Posterior cingulate gyrus (tissue), 11 donors: ENCODE measurements around the gene RSPRY1.

ENCODE experiments used
- DNase-seq, 10 donors: peaks; one replicate each; pipeline versions ENCODE4 v3.0.0 to v3.0.0-alpha.2; 2020 to 2021; ENCODE audit warnings: mixed read lengths in 3 of 10
- intact Hi-C: fragments of 100-400 bp; cut with DNase I; formaldehyde crosslinking; loops from one replicate; pipeline ENCODE4 v1.15.1; 2023

Gene RSPRY1

DNA sequence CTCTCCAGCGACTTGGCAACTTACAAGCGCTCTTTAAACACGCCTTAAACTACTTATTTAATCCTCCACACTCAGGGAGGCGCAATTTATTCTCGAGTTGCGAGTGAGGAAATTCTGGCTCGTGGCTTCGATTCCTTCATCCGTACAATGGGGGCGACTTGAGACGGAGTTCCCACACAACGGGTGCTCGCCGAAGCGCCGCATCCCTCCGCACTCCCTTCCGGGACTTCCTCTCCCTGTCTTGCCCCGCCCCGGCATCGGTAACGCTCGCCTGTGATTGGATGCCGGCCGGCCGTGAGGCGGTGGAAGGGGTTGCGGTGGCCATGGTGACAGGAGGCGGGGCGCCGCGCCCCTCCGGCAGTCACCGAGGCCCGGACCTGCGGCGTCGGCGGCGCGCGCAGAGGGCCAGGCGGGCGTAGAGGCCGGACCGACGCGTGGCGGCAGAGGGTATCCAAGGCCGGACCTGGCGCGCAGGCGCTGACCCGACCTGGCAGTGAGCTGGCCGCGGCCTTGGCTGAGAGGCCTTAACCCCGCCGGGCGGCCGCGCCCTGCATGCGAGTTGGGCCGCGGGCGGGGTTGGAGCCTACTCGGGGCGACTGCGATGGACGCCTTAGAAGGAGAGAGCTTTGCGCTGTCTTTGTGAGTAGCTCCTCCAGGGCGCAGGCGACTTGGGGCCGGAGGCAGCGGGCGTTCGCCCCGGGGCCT, 58.8 kb downstream of the RSPRY1 start, which contains the start of gene ARL2BP:
TSS of gene ARL2BP (plus strand) at position 493 of the 705 bp plus-strand sequence. CDS start at position 602, 109 bp downstream.
- intact Hi-C loops: loop anchor here (1.0 to 2.0 kb wide), 2 partner anchors 54 to 58 kb away; partner anchors contain the start of genes PSME3IP1 and RSPRY1
- peak; percentile 97 to 100 (median 99) for DNase-seq

DNA sequence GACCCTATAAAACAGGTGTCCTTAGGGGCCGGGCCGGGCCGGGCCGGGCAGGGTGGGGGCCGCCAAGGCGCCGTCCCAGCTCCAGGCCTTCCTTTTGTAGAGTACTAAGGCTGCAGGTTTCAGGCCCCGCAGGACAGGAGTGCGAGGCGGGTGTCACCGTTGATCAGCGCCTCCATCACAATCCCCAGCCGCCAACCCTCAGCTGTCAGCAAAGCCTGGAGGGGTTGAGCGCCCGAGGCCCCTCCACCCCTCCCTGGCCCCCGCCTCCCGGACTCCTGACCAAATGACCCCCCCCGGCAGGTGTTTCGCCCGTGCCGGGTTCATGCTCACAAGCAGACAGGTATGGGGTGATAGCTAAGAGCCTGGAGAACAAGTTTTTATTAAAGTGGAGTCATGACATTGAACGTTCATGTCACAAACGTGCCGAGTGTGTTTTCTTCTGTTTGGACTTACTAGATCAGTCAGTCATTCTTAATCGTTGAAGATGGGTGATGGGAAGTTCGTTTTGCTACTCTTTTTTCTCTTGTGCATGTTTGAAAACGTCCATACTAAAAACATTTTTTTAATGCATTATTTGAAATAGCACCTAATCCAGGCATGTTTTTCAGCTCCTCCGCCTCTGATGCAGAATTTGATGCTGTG, 59.5 kb downstream of the RSPRY1 start:
- intact Hi-C loops: loop anchor here (1.0 to 2.0 kb wide), 2 partner anchors 54 to 59 kb away; partner anchors contain the start of genes PSME3IP1 and RSPRY1
- DNase-seq: peak in 3 of 10 donors; percentile 23 to 90 (median 85)

DNA sequence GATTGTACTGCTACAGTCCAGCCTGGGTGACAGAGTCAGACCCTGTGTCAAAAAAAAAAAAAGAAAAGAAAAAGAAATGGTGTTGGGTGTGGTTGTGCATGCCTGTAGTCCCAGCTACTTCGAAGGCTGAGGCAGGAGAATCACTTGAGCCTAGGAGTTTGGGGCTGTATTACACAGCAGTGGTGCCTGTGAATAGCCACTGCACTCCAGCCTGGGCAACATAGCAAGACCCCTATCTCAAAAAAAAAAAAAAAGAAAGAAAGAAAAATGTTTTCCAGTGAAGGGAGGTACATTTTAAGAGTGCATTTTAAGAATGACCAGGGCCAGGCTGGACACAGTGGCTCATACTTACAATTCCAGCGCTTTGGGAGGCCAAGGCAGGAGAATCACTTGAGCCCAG, 65.2 kb downstream of the RSPRY1 start:
- intact Hi-C loops: no loop called here
- no peak for DNase-seq

DNA sequence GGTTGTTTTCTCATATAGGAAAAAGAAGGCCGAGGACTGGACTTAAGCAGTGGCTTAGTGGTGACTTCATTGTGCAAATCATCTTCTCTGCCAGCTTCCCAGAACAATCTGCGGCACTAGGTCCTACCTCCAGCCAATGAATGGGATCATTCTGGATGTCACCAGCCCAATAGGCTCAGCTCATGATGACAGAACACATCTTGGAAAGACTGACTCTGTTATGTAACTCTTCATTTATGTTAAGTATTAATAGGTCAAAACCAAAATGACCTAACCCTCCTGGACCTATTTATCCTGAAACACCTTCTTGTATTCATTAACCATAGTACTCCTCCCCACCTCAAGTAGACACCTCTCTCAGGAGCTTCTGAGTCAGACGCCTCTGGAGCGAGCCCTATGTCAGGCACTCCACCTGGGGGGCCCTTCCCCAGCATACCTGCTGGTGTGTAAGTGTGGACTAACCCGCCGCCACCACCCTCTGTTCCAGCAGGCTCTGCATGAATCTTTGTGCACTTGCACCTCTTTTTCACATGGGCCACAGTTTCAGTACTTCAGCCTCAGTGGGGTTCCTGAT, 66.1 kb downstream of the RSPRY1 start:
- intact Hi-C loops: no loop called here
- DNase-seq: peak in 1 of 10 donors; percentile 55

DNA sequence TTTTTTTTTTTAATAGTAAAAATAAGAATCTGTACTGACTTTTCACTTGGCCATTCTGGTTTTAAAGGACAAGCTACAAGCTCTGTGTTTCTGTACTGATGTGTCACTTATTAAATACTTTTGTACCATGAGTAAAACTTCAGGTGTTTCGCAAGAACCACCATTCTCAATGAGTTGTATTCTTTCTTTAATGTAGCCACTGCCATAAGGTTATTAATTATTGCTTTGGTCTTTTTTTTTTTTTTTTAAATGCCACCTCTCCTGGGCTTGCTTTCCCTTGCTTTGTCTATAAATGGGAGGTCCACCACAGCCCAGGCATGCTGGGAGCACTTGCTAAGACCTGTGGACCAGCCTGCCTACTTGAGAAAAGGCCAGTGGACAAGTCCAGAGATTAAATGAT, 67.3 kb downstream of the RSPRY1 start:
- DNase-seq: no peak
- intact Hi-C loops: no loop called here

DNA sequence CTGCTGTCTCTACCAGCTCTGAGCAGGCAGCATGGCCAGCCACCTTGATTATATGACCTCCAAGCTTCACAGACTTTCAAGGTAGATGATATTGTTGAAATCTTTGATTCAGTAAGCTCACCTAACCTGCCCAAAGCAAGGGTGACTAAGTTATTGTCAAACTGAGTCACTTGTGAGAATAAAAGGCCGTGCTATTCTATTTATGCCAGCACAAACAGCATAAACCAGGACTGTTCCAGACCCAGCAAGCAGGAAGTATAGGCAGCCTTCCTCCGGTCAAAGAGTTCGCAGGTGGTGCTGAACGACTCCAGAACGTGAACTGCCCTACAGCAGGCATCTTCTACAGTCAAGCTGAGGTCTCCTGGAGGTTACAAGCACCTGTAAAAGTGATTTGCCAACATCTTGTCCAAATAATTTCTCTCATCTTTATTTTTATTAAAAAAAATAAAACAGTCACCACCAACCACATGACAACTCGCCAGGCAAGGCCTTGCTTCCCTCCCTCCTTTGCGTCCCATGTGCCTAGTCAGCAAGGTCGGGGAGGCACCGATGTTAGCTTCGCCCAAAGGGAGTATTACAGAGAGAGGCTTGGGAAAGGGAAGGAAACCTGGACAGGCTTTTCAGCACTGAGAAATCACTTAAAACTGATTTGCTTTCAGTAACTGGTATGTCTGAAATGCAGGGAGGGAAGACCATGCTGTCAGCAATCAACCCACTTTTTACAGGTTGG, 69.7 kb downstream of the RSPRY1 start:
- intact Hi-C loops: no loop called here
- DNase-seq: no peak

DNA sequence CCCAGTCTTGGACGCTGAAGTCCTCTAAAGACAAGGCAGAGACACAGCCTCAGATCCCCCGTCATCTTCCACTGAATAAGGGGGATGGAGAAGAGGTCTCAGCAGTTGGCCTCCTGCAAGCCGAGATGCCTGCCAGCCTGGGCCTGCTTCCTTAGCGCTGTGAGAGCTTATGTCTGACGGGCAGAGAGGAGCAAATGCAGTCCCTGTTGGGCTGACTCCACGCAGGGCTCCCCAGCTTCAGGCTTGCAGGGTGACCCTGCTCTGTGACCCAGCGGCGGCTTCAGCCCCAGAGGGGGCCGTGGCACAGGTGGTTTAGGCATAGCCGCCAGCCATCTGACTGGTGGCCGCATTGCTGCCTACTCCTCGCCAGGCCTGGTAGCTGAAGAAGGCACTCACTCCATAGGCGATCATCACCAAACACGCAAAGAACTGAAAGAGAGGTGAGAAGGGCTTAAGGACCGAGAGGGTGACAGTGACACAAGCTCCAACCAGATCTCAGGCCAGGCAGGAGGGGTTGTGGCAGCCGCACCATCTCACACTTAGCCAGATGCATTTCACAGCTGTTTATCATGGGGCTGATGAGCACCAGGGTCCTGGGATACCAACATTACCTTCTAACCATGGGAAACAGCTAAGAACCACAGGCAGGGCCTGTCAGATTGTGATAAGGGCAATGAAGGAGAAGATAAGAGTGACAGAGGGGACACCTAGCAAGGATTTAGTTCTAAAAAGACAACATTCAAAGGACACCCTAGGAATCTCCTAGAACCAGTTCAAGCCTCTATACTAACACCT, 70.7 kb downstream of the RSPRY1 start:
- DNase-seq: peak in 1 of 10 donors; percentile 59
- intact Hi-C loops: no loop called here

DNA sequence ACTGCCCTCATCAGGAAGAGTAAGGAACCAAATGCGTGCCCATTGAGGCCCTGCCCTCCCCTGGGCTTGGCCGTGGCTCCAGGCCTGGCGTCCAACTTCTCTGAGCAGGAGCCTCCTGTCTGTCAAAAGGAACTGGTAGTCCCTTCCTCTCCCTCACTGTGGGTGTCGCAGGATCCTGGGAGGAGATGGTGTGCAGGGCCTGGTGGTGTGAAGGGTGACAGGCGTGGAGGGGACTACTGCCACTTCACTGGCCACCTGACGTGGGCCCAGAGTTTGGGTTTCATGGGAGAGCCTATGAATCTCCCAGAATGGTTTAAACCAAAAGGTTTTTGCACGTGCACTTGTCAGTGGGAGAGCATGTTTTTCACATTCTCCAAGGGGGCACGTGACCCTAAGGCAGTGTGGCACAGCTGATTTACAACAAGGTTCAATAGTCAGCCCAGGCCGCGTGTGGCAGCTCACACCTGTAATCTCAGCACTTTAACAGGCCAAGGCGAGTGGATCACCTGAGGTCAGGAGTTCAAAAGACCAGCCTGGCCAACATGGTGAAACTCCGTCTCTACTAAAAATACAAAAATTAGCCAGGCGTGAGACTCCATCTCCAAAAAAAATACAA, 71.4 kb downstream of the RSPRY1 start:
- DNase-seq: peak in 1 of 10 donors; percentile 72
- intact Hi-C loops: no loop called here

DNA sequence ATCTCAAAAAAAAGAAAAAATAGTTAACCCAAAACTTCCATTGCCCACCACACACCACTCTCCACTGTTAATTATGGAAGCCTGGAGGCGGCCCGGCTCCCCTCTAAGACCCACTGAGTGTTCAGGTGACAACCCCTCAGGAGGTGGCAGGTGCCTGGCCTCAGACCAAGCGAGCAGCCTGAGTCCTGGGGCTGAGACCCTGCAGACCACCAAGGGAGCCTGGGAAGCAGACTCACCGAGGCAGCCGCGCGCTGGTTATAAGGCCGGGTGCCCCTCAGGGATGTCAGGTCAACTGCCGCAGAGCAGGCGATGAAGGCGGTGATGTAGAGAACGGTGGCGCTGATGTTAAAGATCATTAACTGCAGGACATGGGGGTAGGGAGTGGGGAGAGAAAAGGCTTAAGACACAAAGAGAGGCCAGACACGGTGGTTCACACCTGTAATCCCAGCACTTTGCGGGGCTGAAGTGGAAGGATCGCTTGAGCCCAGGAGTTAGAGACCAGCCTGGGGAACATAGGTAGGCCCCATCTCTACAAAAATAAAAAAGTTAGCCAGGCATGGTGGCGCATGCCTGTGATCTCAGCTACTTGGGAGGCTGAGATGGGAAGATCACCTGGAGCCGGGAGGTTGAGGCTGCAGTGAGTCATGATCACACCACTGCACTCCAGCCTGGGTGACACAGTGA, 72.2 kb downstream of the RSPRY1 start:
- intact Hi-C loops: no loop called here
- peak in 2 of 10 donors; percentile 30 to 81 for DNase-seq

DNA sequence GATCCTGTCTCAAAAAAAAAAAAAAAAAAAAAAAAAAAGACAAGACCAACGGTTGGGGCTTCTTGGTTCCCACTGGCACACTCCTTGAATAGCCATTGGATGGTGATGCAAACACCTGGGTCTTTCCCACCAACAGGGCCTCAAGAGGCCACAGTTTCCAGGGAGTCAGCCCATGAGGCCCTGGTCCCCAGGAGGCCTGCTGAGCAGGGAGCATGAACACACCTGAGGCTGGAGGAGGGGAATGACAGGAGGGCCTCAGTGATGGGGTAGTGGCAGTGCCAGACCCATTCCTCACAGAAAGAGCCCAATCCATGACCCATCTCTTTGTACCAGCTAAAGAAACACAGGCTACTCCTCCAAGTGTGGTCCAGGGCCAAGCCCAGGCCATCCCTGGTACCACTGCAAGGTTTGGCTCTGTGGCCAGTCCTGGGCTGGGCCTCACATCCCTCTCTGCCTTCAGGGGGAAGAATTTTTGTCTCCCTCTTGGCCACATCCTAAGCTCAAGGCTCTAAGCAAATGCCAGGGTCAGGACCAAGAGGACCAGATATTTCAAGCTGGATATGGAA, 72.9 kb downstream of the RSPRY1 start:
- intact Hi-C loops: no loop called here
- DNase-seq: peak in 1 of 10 donors; percentile 67

DNA sequence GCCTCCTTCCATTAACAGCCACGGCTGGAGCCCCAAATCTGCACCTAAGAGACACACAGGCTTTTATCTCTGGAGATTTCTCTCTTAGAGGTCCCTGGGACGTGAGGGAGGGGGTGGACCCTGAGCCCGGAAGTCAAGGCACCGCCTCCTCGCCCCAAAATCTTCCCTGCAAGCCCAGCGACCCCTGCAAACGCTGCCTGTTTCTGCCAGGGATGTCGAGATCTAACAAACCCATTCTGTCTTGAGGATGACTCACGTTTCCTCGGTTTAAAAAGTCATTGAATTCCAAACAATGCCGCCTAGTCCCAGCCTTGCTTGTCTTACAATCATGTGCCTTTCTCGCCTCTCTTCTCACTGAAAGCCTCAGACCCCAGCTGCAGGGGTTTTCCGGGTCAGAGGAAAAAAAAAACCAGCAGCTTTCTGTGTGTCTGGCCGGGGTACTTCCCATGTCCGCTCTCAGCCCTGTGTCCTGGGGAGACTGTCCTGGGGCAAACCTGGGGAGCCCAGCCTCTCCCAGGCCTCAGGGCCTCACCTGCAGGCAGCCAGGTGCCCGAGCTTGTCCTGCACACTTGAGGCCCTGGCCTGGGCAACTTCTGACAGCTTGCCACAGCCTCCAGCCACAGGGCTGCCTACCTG, 74.3 kb downstream of the RSPRY1 start:
- intact Hi-C loops: no loop called here
- DNase-seq: peak in 6 of 10 donors; percentile 33 to 92 (median 58)

DNA sequence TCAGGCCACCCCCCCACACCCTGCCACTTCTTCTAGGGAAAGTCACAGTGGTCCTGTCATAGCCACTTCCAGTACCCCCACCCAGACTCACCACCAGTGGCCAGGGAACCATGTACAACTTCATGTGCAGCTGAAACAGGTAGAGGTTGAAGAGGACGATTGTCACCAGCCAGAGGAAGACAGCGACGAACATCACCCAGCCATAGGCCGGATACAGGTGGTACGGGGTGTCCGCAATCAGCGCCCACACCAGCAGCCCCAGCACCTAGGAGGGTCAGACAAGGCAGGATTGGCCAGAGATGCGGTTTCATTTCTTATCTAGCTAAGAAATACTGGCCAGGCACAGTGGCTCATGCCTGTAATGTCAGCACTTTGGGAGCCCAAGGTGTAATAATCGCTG, 75.7 kb downstream of the RSPRY1 start:
- intact Hi-C loops: no loop called here
- peak in 1 of 10 donors; percentile 50 for DNase-seq

DNA sequence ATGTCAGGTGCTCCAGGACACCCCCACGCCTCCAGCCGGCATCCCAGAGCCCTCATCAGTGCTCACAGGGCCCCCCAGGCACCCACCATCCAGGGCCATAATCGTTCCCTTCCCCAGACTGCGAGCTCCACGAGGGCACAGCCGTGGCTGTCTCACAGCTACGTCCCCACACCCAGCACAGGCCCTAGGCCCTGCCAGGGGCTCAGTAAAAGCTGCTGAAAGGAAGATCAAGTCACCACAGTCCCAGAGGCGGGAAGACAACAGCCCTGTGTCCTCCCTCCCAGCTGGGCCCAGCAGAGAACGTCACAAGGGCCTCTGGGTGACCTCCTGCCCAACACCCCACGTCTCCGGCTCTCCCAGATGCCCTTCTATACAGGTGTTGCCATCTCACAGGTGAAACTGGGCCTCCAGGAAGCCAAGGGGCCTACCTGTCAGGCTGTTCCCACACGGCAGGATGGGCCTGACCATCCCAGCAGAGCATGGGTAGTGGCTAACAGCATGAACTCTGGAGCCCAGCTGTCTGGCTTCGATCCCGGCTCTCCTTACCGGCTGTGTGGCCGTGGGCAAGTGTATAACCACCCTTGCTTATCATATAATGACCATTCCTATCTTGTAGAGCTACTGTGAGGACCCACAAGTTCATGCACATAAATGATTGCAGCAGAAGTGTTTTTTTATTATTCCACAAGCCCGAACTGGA, 76.9 kb downstream of the RSPRY1 start:
- intact Hi-C loops: no loop called here
- peak in 7 of 10 donors; percentile 44 to 94 (median 58) for DNase-seq

DNA sequence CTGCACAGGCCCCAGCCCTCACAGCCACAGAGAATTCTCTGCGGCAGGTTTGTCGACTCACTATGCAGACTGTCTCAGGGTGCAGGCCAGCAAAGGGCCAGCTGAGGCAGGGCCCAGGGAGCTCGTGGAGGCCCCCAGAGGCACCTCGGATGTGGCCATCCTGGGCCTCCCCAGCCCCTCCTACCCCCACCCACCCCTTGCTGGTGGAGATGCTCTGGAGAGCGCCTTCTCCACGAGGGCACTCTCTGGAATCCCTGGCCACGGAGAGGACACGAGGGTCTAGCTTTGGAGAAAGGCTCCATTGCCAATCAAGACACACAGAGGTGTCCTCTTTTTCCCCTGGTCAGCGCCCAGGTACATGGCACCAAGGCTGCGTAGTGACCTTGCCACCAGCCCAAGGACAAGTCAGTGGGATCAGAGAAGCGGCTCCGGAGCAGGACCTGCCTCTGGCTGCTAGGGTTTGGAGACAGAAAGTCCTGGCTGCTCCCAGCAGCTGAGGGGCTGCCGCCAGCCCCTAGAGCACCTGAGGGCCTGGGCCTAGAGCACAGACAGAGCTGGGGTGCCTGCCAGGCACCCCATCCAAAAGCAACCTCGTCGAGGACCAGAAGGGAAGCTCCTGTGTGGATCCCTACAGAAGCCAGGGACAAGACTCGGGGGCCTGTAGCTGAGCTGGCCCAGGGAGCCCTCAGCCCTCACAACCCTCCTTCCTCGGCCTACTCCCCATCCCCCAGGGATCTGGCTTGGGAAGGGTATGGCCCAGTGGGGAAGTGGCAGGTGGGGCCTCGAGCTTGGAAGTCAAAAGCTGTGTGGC, 77.6 kb downstream of the RSPRY1 start:
- peak in 2 of 10 donors; percentile 17 to 72 for DNase-seq

DNA sequence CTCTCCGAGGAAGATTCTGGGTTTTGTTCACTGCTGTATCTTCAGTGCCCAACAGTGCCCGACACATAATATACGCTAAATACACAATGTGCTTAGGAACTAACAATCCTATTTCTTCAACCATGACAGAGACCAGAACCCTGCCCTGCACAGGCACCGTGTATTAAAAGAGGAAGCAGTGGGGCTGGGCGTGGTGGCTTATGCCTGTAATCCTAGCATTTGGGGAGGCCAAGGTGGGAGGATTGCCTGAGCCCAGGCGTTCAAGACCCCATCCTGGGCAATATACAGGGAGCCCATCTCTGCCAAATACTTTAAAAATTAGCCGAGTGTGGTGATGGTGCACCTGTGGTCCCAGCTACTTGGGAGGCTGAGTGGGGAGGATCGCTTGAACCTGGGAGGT, 78.3 kb downstream of the RSPRY1 start:
- intact Hi-C loops: no loop called here
- peak in 1 of 10 donors; percentile 14 for DNase-seq

More for the DNA sequence above, 77.6 kb downstream of the RSPRY1 start:
- intact Hi-C loops: no loop called here

DNA sequence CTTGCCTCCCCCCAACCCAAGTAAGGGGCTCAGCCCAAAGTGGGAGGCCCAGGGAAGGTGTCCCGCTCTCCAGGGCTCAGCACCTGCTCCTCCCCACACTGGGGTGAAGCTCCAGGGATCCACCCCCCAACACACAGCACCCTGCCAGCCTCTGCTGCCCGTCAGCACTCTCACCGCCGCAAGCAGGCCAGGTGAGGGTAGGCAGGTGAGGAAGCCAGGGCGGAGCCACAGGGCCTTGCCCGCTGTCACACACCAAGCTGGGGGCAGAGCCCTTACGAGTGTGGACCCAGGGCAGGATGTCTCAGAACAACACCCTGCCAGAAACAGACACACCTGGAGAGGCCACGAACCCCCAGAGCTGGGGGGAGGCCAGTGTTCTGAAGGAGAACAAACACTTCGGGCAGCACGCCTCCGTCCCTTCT, 78.8 kb downstream of the RSPRY1 start:
- intact Hi-C loops: no loop called here
- DNase-seq: peak in 2 of 10 donors; percentile 8 to 72
